T-helper 1 cell treated with Interleukin-12 subunit alpha and Interleukin-12 subunit beta and Interleukin-4 antibody, amounts not matched to agents 30 ng/mL and 1 ng/mL, for 36 hours (primary cell): ENCODE results near the gene MAJIN. TPM values are rescaled to one million over a fixed set of nuclear protein-coding genes. Genes with fewer than 3 reads are reported as not detected.

Experiments
- intact Hi-C: fragments of 100-400 bp; cut with micrococcal nuclease; formaldehyde crosslinking; loops from one replicate; pipeline ENCODE4 v1.15.1; 2024
- total RNA-seq: library from RNA; stranded (reverse); gene quantifications from 2 replicates; pipeline ENCODE4 v1.2.3, GENCODE V29; 2022

Gene MAJIN
- total RNA-seq, 1 donor from 2014 or later = not detected

GRCh38 chr11:64915376-64915887 is 56.5 kb downstream of the MAJIN start:
- intact Hi-C loops = loop anchor here (5.0 kb wide), 1 partner anchor 57 kb away; the partner anchor contains the start of gene MAJIN

DNA sequence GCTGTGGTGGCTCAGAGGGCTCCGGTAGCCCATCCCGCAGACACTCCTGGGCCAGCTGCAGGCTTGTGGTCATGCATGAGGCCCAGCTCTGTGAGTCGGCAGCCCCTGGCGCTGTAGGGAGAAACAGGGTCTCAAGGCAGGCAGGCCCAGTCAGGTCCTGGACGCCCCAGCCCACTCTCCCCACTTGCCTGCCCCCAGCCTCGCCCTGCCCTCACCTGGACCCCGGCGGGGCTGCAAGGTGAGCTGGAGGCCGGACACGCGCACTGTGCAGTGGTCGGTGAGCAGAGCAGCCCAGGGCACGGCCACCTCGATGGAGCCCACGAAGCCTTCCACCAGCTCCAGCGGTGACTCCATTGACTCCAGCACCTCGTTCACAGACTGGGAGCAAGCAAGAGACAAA is 57.8 kb downstream of the MAJIN start:
- intact Hi-C loops = no loop called here

DNA sequence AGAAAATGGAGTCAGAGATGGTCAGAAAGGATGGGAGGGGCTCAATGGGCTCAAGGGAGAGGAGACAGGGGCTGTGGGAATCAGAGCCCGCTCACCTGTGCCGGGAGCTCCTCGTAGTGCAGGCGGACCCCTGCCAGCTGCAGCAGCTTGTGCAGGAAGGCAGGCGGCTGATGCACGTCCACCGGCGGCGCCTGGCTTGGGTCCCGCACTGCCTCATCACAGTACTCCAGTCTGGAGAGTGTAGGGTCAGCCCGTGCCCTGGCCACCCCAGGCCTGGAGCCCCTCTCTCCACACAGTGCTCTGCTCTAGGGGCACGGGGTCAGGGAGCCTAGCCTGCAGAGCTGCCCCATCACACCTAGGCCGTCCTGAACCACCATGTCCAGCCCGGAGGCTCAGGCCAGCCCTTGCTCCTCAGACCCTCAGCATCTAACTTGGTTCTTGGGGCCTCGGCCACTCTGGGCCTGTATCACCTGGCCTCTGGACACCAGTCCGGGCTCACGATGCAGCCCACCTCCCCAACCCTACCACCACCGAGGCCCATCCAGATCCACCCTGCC is 58.7 kb downstream of the MAJIN start:
- intact Hi-C loops = no loop called here

GRCh38 chr11:64911689-64912088 is 60.2 kb downstream of the MAJIN start:
- intact Hi-C loops = no loop called here

DNA sequence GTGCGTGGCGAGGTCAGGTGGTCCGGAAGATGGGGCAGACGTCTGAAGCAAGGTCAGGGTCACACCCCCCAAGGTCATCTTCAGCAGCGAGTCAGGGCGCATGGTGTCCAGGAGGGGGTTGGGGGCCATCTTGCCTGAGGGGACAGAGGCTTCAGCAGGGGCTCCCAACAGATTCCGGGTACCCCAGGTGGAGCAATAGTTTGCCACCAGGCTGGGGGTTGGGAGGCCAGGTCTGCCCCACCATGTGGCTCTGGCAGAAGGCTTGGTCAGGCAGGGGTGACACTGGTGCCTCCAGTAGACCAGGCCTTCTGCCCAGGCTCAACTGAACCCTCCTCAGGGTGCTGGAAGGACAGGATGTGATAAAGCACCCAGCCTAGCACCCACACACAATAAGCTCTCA is 60.8 kb downstream of the MAJIN start:
- intact Hi-C loops = no loop called here

GRCh38 chr11:64910451-64911093 is 61.3 kb downstream of the MAJIN start:
- intact Hi-C loops = no loop called here

DNA sequence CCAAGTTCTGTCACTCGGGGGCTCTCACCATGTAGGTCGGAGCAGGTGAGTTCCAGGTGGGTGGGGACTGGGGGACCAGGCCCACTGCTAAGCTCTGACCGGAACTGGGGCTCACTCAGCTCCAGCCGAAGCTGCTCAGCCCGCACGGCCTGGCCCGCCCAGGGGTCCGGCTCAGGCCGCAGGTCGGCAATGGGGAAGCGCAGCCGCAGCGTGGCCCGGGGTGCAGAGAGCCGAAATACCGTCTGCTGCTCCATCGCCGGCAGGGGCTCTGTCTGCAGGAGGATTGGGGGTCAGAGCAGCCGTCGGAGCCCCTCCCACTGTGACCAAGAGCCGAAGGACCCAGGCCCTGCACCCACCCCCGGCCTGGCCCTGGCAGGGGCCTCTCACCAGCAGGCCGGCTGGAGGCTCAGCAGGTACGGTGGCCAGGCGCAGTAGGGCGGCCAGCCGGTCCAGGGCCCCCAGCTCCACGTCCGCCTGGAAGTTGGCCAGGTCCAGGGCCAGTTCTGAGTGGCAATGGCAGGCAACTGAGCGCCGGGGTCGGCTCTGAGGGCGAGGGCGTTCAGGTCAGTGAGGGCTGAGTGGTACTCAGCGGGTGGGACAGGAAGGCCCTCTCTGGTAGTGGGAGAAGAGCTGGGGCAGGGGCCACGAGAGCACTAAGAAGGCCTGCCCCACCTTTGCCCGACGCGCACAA is 62.1 kb downstream of the MAJIN start:
- intact Hi-C loops = no loop called here

GRCh38 chr11:64908766-64909165 is 63.1 kb downstream of the MAJIN start:
- intact Hi-C loops = no loop called here

- intact Hi-C loops = no loop called here
Measured at GRCh38 chr11:64906314-64906635, 65.6 kb downstream of the MAJIN start.

- intact Hi-C loops = no loop called here
Measured at GRCh38 chr11:64905516-64906313, 66.2 kb downstream of the MAJIN start.

GRCh38 chr11:64903291-64903833 is 68.5 kb downstream of the MAJIN start:
- intact Hi-C loops = no loop called here

- intact Hi-C loops = no loop called here
Measured at GRCh38 chr11:64902102-64902900, 69.6 kb downstream of the MAJIN start.

- intact Hi-C loops = no loop called here
Measured at GRCh38 chr11:64900774-64901173, 71.1 kb downstream of the MAJIN start.

DNA sequence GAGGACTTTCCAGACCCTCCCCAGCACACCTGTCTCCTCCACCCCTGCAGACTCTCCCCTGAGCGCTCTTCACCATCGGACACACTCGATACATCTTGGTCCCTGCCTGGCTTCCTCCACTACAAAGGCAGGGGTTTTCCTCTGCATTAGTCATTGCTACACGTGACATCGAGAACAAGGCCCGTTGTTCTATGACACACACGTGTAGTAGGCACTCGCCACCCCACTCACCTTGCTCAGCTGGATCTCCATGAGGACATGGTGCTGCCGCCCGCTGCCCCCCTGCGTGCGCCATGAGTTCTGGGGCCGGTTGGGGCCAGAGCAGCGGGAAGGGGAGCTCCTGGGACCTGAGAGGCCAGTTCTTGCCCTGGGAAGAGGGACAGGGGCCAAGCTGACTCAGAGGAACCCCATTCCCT is 71.6 kb downstream of the MAJIN start:
- intact Hi-C loops = no loop called here

DNA sequence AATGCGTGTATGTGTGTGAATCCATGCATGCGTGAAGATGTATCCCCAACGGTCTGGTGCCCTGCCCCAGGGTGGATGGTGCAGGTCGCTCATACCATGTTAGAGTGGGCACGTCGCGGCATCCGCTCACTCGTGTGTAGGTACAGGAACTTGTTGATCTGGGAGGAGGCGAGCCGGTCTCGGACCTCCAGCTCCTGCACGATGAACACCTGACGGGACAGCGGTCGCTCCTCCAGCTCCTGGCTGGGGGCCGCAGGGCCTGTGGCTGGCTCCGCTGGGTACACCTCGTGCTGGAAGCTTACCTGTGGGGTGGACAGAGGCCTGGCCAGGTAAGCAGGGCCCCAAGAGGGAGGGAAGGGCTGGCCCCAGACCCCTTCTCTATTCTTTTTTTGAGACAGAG is 73.4 kb downstream of the MAJIN start:
- intact Hi-C loops = no loop called here

DNA sequence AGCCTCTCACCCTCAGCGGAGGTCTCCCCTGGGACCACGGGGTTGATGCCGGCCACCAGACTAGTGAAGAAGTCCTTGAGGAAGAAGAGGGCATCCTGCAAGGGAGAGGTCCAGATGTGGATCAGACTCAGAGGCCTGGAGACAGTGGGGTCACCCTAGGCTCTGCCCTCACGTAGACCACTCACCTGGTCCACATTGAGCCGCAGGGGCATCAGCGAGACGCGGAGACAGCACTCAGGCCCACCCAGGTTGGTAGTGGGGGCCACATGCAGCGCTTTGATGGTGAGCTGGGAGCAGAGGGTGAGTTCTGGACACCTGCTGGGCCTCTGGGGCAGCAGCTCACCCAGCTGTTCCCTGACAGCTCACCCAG is 73.8 kb downstream of the MAJIN start:
- intact Hi-C loops = no loop called here

- intact Hi-C loops = no loop called here
Measured at GRCh38 chr11:64897381-64898075, 74.4 kb downstream of the MAJIN start.

GRCh38 chr11:64896448-64897022 is 75.4 kb downstream of the MAJIN start:
- intact Hi-C loops = no loop called here

DNA sequence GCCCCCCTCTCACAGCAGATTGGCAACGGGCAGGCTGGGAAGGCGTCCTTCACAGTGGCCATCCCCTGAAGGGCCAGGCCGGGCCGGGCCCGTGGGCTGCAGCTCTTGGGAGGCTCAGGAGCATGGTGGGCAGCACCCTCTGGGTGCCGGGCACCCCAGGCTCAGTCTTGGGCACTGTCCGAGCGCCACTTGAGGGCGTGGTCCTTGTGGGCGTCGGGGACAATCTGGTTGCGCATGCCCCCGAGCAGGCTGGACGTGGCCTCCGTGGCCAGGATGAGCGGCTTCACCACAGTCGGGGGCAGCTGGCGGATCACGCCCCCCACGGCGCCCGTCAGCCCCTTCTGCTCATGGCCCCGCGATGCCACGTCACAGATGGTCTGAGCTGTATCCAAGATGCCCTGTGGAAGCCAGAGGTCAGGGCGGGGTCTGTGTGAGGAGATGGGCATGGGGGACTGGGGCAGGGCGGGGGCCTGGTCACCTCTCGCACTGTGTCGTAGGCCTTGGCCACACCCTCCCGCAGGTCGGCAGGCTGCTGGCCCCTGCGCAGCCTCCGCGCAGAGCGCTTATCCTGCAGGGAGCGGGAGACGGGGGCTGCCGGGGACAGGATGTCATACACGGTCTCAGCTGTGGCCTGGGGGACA is 77.0 kb downstream of the MAJIN start:
- intact Hi-C loops = loop anchor here (1.0 kb wide), 1 partner anchor 48 kb away; no protein-coding TSS in a partner anchor
